ENCODE data around the gene JAKMIP1. TPM values are rescaled to one million over a fixed set of nuclear protein-coding genes. Genes with fewer than 3 reads are reported as not detected.

Gene JAKMIP1
- 0.76 TPM for total RNA-seq

DNA sequence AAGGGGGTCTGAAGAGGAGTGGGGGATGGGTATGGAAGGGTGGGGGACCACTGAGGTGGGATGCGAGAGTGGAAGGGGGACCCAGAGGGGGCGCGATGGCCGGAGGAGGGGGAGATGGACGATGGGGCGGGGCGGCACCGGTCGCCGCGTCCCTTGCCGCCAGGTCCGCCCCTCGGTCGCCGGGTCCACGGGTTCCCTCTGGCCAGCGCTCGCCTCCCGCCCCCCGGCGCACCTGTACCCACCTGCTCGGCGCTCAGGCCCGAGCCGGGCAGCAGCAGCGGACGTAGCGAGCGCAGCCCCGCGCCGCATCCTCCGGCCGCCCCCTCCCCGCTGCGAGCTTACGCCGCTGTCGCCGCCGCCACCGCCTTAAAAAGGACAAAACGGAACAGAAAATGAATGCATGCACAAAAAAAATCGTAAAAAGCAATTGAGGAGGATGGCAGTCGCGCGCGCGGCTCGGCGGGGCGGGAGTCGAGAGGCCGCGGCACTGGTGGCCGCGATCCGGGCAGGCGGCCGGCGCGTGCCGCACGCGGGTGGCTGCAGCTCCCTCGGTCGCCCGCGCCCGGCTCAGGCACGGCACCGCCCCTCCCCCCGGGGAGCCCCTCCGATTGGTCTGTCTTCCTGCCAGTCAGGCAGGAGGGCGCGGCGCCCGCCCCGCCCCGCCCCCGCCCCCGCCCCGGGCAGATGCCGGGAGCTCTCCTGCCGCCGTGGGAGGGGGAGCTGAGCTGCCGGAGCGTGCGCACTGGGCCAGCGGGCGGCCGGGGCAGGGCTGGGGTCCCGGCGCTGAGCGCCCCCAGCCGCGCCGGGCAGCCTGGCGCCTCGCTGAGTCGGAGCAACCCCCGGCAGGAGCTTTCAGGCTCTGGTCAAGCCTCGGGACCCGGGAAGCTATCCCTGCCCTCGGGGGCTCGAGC, at the start of gene JAKMIP1:
Gene JAKMIP1, minus strand, starts transcription at position 539 of the 911 bp plus-strand sequence. CDS start 87,699 bp downstream, outside the sequence.
- DNase-seq (ENCODE audit: low spot score) = peak; percentile 74
- intact Hi-C loops (cut with DNase I) = no loop called here
- ATAC-seq = peak; percentile 74

DNA sequence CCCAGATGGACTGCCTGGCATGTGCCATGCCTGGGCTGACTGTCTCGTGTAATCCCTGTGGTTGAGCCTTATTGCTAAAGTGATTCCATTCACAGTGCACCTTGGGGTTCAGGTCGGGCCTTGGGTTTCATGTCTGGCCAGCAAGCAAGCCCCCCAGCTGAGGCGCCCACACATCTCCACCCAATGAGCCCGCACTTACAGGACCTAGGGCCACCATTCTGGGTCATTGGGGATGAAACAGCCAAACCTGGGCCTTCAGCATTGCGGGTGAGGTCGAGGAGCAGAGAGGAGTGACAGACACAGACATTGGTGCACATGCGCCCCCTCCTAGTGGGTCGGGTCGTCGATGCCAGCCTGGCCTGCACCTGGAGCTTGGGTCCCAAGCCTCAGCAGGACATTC, 48.0 kb upstream of the JAKMIP1 start:
- no peak for DNase-seq (ENCODE audit: low spot score)
- ATAC-seq = no peak
- intact Hi-C loops (cut with DNase I) = no loop called here

DNA sequence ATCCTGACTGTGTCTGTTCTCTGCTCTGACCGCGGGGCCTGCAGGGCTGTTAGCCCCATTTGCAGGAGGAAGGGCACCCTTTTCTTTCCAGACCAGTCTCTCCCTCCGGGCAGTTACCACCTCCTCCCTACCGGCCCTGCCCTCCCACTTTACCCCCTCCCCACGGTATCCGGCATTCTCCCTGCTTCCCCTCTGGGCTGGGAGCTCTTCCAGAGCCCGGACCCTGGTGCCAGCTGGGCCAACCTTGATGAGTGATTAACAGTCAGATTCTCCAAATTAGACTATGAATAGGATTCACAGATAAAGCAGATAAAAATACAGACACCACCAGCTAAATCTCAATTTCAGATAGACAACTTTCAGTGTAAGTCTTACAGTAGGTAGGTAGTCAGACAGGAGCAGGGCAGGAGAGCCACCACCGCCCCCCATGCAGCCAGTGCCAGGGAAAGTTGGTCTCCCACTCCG, 45.9 kb upstream of the JAKMIP1 start:
- intact Hi-C loops (cut with DNase I) = no loop called here
- ATAC-seq (no peak), DNase-seq (ENCODE audit: low spot score) (no peak)

DNA sequence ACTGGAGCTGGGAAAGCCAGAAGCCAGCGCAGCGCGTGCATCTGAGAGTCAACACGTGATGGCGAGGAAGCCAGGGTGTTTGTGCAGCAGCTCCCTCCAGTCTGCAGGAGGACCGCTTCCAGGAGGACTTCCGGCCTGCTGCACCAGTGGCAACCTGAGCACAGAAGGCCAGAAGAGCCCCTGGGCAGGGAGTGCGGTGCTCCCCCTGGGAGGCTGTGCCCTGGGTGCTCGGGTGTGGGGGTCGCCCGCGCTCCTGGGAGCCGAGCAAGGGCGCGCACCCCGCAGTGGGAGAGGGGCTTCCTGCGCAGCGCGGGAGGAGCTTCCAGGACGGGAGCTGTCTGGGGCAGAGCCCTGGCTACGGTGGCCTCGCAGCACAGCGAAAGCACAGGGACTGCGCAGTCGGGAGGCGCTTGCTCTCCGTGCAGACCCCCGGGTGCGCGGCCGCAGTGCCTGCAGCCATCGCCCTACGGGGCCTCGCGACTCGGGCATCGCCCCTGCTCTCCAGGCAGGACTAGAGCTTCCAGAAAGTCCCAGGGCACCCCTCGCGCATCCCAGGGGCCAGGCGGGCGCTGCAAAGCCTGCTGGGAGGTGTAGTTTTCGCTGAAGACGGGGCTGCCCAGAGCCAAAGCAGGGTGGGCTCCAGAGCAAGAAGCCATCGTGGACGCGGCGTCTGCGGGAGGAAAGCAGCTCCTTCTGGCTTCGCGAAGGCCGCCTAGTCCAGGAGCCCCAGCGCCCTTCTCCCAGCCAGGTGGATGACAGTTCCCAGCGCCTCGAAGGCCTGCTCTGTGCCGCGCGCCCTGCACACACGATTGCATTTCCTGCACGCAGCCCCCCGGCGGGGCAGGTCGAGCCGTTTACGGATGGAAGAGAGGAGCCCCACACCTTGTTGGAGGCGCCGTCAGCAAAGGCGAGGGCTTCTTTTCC, 45.2 kb upstream of the JAKMIP1 start:
- intact Hi-C loops (cut with DNase I) = no loop called here
- DNase-seq (ENCODE audit: low spot score) (no peak), ATAC-seq (peak; percentile 24)

DNA sequence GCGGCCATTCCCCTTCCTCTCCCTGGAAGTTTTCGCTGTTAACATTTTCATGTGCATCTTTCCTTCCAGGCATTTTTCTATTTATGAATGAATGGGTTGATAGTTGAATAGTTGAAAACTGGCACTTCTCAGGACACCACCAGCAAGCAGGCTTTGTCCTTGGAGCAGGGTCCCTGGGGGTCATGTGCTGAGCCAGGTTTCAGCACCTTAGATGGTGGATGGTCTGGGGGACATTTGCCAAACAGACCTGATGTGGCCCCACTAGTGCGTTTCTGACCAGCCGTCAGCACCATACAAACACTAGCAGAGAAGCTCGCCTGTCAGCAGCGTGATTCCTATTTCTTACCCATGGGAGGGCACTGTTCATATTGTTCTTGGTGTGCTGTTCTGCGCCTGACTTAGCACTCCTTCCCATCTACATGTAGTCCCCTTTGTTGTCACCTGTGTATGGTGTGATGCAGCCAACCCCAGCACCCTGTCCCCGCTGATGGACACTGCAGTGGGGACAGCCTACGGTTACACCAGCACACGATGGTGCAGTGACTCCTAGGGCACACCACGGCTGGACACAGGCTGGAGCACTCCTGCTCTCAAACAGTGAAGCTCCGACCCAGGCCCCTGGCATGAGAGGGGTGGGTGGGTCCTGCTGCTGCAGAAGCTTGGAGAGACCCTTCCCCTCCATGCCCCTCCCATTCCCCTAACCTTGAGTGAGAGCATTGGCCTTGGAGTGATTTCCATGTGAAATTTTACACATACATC, 42.1 kb upstream of the JAKMIP1 start:
- DNase-seq (ENCODE audit: low spot score) = no peak

DNA sequence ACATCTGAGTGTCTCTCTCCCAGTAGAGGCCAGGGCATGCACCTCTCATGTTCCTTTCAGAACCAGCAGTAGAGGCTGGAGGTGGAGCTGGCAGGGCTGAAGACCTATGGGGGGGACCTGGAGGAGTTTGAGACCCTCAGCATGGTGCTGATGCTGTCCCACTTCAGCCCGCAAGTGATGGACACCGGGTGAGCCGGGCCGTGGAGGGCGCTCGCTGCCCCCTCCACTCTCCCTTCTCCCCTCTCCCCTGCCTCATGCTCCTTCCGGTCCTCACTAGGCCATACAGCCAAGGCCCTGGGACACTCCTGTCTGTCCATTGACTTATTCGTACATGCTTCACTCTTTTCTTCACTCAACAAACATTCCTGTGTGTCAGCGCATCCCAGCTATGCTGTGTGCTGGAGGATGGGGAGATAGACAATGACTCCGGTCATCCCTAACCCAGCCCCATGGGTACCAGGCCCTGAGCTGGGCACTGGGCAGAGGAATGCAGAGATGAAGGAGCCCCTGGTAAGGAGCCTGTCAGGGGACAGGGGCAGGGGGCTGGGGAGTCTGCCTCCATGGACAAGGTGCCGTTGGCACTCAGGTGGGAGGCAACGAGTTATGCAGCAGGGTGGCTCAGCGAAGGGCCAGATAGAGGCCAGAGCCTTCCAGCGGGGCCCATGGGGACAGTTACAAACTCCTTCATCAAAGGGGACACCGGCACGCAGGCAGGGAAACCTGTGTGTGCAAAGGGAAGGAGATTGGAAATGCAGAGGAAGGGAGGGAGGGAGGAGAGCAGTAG, 40.9 kb upstream of the JAKMIP1 start:
- DNase-seq (ENCODE audit: low spot score) = no peak
- intact Hi-C loops (cut with DNase I) = no loop called here
- no peak for ATAC-seq

More for the DNA sequence above, 42.1 kb upstream of the JAKMIP1 start:
- intact Hi-C loops (cut with DNase I) = no loop called here
- no peak for ATAC-seq

DNA sequence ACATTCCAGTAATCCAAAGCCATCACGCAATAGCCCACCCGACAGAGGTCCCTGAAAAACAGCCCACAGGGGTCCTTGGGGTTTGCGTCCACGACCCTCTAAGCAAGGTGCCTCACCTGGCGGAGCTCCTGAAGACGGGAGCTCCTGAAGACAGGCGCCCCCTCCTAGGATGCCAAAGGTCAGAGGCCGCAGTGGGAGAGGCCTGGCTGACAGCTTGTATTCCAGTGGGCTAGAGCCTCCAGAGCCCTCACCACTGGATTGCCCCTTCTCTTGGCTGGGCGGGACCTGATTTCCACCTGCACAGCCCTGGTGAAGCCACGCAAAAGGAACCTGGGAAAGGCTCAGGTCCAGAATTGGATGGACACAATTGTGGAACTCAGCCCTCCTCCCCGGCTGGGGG, 39.6 kb upstream of the JAKMIP1 start:
- intact Hi-C loops (cut with DNase I) = no loop called here
- DNase-seq (ENCODE audit: low spot score) = peak; percentile 47
- no peak for ATAC-seq

DNA sequence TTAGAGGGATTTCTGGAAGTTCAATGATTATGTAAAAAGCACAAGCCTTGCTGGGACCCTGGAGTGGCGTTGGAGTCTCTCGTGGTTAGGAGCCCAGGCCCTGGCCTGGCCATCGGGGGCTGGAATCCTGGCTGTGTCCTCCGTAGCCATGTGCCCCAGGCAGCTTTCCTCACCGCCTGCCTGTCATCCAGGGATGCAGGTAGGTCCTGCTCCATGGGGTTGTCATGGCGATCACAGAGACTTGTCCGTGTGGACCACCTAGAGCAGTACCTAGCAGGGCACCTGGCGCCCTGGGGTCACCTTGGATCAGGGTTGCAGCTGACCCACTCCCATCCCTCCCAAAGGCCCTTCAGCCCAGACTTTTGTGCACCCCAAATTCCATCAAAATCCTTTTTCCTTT, 39.1 kb upstream of the JAKMIP1 start:
- ATAC-seq (no peak), DNase-seq (ENCODE audit: low spot score) (peak; percentile 30)
- intact Hi-C loops (cut with DNase I) = no loop called here

DNA sequence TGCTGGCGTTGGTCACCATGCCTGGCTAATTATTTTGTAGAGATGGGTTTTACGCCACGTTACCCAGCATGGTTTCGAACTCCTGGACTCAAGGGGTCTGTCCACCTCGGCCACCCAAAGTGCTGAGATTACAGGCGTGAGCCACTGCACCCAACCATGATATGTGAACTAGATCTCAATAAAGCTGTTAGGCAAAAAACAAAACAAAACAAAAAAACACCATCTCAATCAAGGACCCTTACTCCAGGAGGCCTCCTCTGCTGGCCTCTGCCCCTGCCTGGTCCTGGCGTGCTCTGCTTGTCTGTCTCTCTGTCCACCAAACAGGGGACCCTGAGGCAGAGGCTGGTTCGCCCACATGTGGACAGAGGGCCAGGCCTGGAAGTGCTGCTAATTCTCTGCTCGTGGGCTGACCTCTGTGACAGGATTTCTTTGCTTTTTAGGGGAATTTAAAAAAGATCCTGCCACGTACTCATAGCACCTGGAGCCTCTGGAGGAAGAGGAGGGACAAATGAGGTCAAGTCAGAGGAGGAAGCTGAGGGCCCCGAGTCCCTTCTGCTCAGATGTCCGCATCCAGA, 36.6 kb upstream of the JAKMIP1 start:
- intact Hi-C loops (cut with DNase I) = no loop called here
- ATAC-seq = no peak
- DNase-seq (ENCODE audit: low spot score) = peak; percentile 12

DNA sequence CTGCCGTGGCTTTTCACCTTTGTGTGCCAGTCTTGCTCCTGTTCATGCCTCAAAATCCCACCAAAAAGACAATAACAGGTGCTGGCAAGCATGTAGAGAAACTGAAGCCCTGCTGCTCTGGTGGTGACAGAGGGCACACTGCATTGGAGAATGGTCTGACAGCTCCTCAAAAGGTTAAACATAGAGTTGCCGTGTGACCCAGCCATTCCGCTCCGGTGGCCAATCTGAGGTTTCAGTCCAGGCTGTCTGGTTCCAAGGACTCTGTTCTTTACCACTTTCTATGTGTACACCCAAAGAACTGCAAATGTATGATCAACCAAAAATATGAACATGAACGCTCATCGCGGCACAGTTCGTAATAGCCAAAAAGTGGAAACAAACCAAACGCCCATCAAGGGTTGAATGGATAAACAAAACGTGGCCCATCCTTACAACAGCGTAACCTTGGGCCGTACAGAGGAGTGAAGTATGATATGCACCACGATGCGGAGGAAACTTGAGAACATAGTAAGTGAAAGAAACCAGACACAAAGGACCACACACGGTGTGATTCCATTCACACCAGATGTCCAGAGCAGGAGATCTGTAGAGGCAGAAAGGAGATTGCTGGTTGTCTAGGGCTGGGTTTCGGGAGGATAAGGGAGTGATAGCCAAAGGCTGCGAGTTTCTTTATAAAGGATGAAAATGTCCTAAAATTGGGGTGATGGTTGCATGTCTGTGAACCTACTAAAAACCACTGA, 35.7 kb upstream of the JAKMIP1 start:
- DNase-seq (ENCODE audit: low spot score) (peak; percentile 7), ATAC-seq (no peak)
- intact Hi-C loops (cut with DNase I) = no loop called here

DNA sequence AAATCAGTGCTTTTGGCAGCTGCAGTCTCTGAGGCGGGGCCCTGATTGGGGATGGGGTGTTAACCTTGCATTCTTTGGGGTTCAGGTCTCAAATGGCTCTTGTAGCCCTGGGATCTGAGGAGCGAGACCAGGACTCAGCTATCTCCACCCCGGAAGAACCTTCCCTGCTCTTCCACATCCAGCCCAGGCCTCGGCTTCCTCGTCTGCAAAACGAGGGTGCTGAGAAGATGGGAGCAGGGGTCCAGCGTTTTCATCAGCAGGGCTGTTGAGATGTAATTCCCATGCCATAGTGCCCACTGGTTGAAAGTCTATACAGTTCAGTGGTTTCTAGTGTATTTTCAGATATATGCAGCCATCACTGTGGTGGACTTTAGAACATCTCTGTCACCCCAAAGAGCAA, 34.7 kb upstream of the JAKMIP1 start:
- intact Hi-C loops (cut with DNase I) = no loop called here
- peak; percentile 23 for DNase-seq (ENCODE audit: low spot score)

DNA sequence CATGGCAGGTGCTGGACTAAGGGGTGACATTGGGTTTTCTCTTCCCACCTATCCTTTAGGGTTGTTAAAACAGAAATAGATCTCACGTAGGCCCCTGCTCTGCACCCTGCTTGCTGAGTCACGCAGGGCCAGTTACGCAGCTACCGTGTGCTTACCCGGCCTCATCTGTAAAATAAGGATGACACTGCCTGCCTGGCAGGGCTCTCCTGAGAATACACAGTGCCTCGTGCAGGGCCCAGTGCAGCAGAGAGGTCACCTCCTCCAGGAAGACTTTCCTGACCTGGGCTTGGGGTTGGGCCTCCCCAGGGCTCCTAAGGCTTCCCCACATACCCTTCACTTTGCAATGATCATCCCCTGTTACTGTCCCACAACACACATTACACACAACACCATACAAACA, 33.6 kb upstream of the JAKMIP1 start:
- DNase-seq (ENCODE audit: low spot score) (peak; percentile 1), ATAC-seq (no peak)
- intact Hi-C loops (cut with DNase I) = no loop called here

More for the DNA sequence above, 34.7 kb upstream of the JAKMIP1 start:
- no peak for ATAC-seq

DNA sequence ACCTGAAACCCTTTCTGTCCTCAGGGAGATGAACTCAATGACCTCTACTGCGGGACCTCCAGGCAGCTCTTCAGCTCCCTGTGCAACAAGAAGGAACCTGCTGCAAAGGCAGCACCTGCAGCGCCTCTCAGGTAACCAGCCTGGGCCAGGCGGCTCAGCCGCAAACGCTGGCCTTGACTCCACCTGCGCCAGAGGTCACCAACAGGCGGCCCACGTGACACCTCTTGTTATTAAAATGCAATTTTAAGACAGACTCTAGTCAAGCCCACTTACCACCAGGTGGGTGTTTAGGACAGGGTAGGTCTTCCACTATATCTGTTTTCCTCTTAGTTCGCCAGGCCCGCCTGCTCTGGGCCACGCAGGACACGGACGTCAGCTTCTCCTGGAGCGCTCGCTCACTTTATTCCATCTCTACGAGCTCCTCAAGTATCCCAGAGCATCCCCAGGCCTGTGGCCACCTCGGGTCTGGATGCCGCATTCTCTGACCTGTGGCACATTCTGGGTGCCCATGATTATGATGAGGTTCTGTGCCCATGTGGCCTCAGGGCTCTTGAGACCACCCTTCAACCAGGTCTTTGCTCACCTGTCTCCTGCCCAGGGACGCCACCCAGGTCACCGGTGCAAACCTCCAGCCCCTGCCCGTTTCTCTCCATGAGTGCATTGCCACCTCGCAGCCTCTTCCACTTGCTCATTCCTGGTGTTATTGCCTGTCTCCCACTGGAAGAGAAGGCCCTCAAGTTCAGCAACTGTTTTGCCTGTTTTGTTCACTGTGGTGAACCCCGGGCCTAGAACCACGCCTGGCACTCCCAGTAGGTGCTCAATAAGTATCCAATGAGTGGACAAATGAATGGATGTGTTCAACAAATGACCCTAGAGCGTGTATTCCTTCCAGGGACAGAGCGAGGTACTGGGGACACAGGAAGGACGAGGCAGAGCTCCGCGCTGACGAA, 32.8 kb upstream of the JAKMIP1 start:
- intact Hi-C loops (cut with DNase I) = no loop called here
- ATAC-seq (no peak), DNase-seq (ENCODE audit: low spot score) (no peak)

DNA sequence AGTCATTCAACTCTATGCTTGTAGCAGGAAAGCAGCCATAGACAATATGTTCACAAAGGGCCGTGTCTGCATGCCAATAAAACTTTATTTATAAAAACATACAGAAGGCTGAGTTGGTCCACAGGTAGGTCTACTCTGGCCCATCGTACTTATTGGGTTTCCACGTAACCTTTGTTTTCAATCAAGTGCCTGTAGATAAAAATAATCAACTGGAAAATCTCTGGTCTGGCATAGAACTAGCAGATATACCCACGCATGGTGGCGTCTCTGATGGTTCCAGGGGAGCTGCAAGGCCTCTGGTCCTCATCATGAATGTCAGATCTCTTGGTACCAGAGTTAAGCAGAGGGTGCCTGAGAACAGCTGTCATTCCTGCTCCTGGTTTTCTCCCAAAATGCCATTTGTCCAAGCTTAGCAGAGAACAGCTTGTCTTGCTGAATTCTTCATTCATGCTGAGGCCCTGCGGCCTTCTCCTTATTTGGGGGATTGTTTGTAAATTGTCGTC, 31.4 kb upstream of the JAKMIP1 start:
- ATAC-seq = no peak
- intact Hi-C loops (cut with DNase I) = no loop called here
- peak; percentile 19 for DNase-seq (ENCODE audit: low spot score)

DNA sequence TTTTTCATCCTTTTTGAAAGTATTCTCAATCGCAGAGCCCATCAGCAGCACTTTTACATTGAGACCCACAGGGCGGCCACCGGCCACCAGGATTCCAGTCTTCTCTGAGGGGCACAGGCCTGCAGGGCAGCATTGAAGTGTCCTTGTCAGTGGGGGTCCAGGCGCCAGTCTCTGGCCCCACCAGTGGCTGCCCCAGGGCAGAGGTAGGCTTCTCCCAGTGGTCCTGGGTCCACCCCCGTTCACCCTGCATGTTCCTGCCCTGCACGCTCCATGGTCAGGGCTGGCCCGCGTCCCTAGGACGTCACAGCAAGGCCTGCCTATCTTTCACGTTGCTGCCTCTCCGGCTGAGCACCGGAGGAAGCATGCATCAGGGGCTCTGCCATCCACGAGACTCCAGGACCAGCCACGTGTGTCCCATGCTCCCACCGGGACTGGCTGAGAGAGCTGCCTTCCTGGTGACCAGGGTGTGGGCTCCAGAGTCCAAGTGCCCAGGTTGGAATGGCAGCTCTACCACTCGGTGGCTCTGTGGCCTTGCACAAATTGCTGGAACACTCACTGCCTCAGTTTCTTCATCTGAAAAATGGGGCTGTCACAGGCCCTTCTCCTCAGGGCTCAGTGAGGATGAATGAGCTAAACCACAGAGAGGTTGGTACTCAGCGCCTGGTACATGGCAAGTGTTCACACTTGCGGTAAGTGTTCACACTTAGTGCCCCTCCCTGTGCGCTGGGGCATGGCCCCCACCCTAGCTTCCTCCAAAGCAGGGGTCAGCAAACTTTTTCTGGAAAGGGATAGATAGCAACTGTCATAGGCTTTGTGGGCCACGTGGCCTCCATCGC, 30.7 kb upstream of the JAKMIP1 start:
- DNase-seq (ENCODE audit: low spot score) (peak; percentile 28), ATAC-seq (no peak)
- intact Hi-C loops (cut with DNase I) = no loop called here
